Endothelial cell of umbilical vein (primary cell): ENCODE measurements around the gene KANSL1.

ENCODE experiments used
- CTCF ChIP-seq, 2 donors: IDR thresholded peaks; 1 replicate in 1 of 2; 2 replicates in 1 of 2; pipeline ENCODE4 v1.5.1; 2011; ENCODE audit warnings: low read length in 2 of 2, mild to moderate bottlenecking in 2 of 2, moderate library complexity in 2 of 2, control low read depth in 1 of 2, inconsistent platforms in 1 of 2, low read depth in 1 of 2; ENCODE audit not compliant: insufficient read depth in 1 of 2; ENCODE audit errors: extremely low read depth in 1 of 2
- POLR2A ChIP-seq: IDR thresholded peaks from 2 replicates; pipeline ENCODE4 v1.6.1; 2012; ENCODE audit warnings: low read depth, mild to moderate bottlenecking, control low read depth, low read length

- no peak for TF ChIP-seq POLR2A
- no peak for TF ChIP-seq CTCF (IDR thresholded peaks at IDR 0.05; ENCODE audit: extremely low read depth in 1 of 2, insufficient read depth in 1 of 2, low read depth in 1 of 2, low read length in 2 of 2)
These were observed 130.0 kb downstream of the KANSL1 start for GRCh38 chr17:46063241-46063640.
